Liver (tissue), 9 donors: ENCODE results near the gene NAGPA. TPM values are rescaled to one million over a fixed set of nuclear protein-coding genes. Genes with fewer than 3 reads are reported as not detected.

Source experiments
- DNase-seq: peaks from one replicate; pipeline ENCODE4 v3.0.0-alpha.2; 2017; ENCODE audit warnings: low spot score
- H3K27ac ChIP-seq, 2 donors: one replicate each; pipeline ENCODE4 v1.7.0; 2013; ENCODE audit warnings: inconsistent platforms in 2 of 2, low read length in 2 of 2, control low read depth in 1 of 2, low read depth in 1 of 2, mild to moderate bottlenecking in 1 of 2
- H3K27me3 ChIP-seq, 4 donors: one replicate each; pipeline versions ENCODE4 v1.6.1 to v1.7.0; 2013; ENCODE audit warnings: low read length in 3 of 4, inconsistent platforms in 1 of 4, mild to moderate bottlenecking in 1 of 4, moderate library complexity in 1 of 4; ENCODE audit not compliant: control insufficient read depth in 4 of 4, insufficient read depth in 4 of 4
- H3K36me3 ChIP-seq, 4 donors: one replicate each; pipeline versions ENCODE4 v1.6.1 to v1.7.0; 2013; ENCODE audit warnings: low read length in 3 of 4, mild to moderate bottlenecking in 3 of 4, low read depth in 1 of 4, moderate library complexity in 1 of 4; ENCODE audit not compliant: control insufficient read depth in 4 of 4, insufficient read depth in 3 of 4
- H3K4me1 ChIP-seq, 4 donors: one replicate each; pipeline versions ENCODE4 v1.6.1 to v1.7.0; 2013; ENCODE audit warnings: low read length in 3 of 4, mild to moderate bottlenecking in 3 of 4, moderate library complexity in 1 of 4; ENCODE audit not compliant: control insufficient read depth in 4 of 4, insufficient read depth in 4 of 4
- H3K4me3 ChIP-seq, 3 donors: one replicate each; pipeline versions ENCODE4 v1.6.1 to v1.7.0; 2013; ENCODE audit warnings: low read length in 3 of 3, control low read depth in 1 of 3, low read depth in 1 of 3, mild to moderate bottlenecking in 1 of 3
- H3K9ac ChIP-seq, 2 donors: one replicate each; pipeline ENCODE4 v1.7.0; 2013; ENCODE audit warnings: low read length in 2 of 2, mild to moderate bottlenecking in 2 of 2, moderate library complexity in 2 of 2, control low read depth in 1 of 2, low read depth in 1 of 2
- H3K9me3 ChIP-seq, 4 donors: one replicate each; pipeline versions ENCODE4 v1.6.1 to v1.7.0; 2013; ENCODE audit warnings: low read length in 3 of 4; ENCODE audit not compliant: control insufficient read depth in 4 of 4
- FOXA1 ChIP-seq: IDR thresholded peaks from 2 replicates; pipeline ENCODE4 v1.6.1; 2016; ENCODE audit warnings: antibody characterized with exemption
- FOXA2 ChIP-seq: IDR thresholded peaks from 2 replicates; pipeline ENCODE4 v1.6.1; 2016; ENCODE audit warnings: antibody characterized with exemption
- GABPA ChIP-seq, 2 donors: IDR thresholded peaks in 1 of 2; conservative IDR thresholded peaks in 1 of 2; 2 replicates each; pipeline ENCODE4 v1.6.1; 2016; ENCODE audit warnings: antibody characterized with exemption in 2 of 2, mild to moderate bottlenecking in 1 of 2, moderate library complexity in 1 of 2
- HNF4A ChIP-seq, 2 donors: conservative IDR thresholded peaks; 2 replicates each; pipeline ENCODE4 v1.6.1; 2016; ENCODE audit warnings: antibody characterized with exemption in 2 of 2, mild to moderate bottlenecking in 2 of 2
- JUND ChIP-seq, 2 donors: IDR thresholded peaks; 2 replicates each; pipeline ENCODE4 v1.6.1; 2016; ENCODE audit warnings: antibody characterized with exemption in 2 of 2
- NR2F2 ChIP-seq: IDR thresholded peaks from 2 replicates; pipeline ENCODE4 v1.6.1; 2016; ENCODE audit warnings: antibody characterized with exemption
- RXRA ChIP-seq, 2 donors: IDR thresholded peaks; 2 replicates each; pipeline ENCODE4 v1.6.1; 2017 to 2018; ENCODE audit warnings: antibody characterized with exemption in 2 of 2, mild to moderate bottlenecking in 1 of 2
- SP1 ChIP-seq: IDR thresholded peaks from 2 replicates; pipeline ENCODE4 v1.6.1; 2018; ENCODE audit warnings: antibody characterized with exemption, mild to moderate bottlenecking
- TAF1 ChIP-seq: conservative IDR thresholded peaks from 2 replicates; pipeline ENCODE4 v1.6.1; 2016; ENCODE audit warnings: antibody characterized with exemption, mild to moderate bottlenecking
- WGBS: extraction: QIAGEN DNeasy Blood & Tissue Kit; methylation state at CpG from one replicate; pipeline ENCODE4 v1.1.7; 2013; 5-methylcytosine and 5-hydroxymethylcytosine counted together
- polyA plus RNA-seq, 2 donors: library from polyadenylated mRNA; stranded (reverse) in 1 of 2; unstranded in 1 of 2; fragments of 200-250 nt in 1 of 2; fragments of >200 nt in 1 of 2; fragmentation: Nextera tagmentation in 1 of 2; extraction: Ambion mirVana in 1 of 2; gene quantifications; one replicate each; pipeline versions ENCODE4 v1.2.1 to v1.2.3, GENCODE V29; 2013 to 2015
- total RNA-seq, 2 donors: library from RNA; depleted of rRNA; stranded (reverse); fragments of >200 nt; gene quantifications; one replicate each; pipeline ENCODE4 v1.2.3, GENCODE V29; 2014
- TF ChIP-seq, protein P1 (sequence below): IDR thresholded peaks from 2 replicates; pipeline ENCODE4 v1.6.1; 2016; ENCODE audit warnings: antibody characterized with exemption
- TF ChIP-seq, protein P2 (sequence below): fragments of 150-350 bp; IDR thresholded peaks from 2 replicates; pipeline ENCODE4 v1.5.1; 2017; ENCODE audit warnings: improper control_type of control experiment, low read depth, low read length; ENCODE audit not compliant: missing input control
- TF ChIP-seq, protein P3 (sequence below): IDR thresholded peaks from 2 replicates; pipeline ENCODE4 v1.6.1; 2016; ENCODE audit warnings: antibody characterized with exemption
- donor health status: healthy.
- donor health status: healthy.
- donor health status: healthy.
- donor health status: healthy.
- donor health status: healthy.

Gene NAGPA
- total and polyA plus RNA-seq, 4 donors, result 5.4 to 13.4 (median 10.7) TPM

DNA sequence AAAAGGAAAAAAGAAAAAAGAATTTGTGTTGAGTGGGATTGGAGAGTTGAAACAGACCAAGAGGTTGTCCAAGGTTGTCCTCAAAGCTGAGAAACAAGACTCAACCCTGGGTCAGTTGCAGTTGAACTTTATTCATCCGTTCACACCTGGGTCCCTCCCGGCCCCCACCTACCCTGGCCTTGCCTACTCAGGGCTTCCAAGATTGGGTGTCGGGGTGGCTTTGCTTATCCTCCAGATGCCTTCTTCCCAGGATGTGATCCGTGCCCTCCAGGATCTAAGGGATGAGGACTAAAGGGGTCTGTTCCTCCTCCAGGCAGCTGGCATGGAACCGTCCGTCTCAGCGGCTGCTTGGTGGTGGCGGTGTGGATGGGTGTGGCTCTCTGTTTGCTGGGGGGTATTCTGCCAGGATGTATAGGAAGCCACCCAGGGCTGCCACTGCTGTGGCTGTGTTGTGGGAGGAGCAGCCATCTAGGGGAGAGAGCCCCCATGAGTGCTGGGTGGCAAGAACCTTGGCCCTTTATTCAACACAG lies 10.3 kb upstream of the NAGPA start:
- H3K4me1 ChIP-seq, result no peaks in the 10 kb centered on the region
- H3K4me3 ChIP-seq, result no peak overlapping the region
- no peak overlapping the region for H3K27ac ChIP-seq
- no peaks in the 10 kb centered on the region for H3K36me3 ChIP-seq
- no peak for DNase-seq
- H3K27me3 ChIP-seq, result no peaks in the 10 kb centered on the region
- 95% methylated on average over 8 of the region's 8 CpGs for WGBS
- H3K9ac ChIP-seq, result no peak overlapping the region
- no peaks in the 10 kb centered on the region for H3K9me3 ChIP-seq
- TF ChIP-seq, protein P1, sequence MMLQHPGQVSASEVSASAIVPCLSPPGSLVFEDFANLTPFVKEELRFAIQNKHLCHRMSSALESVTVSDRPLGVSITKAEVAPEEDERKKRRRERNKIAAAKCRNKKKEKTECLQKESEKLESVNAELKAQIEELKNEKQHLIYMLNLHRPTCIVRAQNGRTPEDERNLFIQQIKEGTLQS, result no peak
- TF ChIP-seq RXRA (IDR thresholded peaks at IDR 0.05), result no peak
- no peak for TF ChIP-seq HNF4A (conservative IDR thresholded peaks at IDR 0.05)
- TF ChIP-seq NR2F2, result no peak
- TF ChIP-seq FOXA1, result no peak

DNA sequence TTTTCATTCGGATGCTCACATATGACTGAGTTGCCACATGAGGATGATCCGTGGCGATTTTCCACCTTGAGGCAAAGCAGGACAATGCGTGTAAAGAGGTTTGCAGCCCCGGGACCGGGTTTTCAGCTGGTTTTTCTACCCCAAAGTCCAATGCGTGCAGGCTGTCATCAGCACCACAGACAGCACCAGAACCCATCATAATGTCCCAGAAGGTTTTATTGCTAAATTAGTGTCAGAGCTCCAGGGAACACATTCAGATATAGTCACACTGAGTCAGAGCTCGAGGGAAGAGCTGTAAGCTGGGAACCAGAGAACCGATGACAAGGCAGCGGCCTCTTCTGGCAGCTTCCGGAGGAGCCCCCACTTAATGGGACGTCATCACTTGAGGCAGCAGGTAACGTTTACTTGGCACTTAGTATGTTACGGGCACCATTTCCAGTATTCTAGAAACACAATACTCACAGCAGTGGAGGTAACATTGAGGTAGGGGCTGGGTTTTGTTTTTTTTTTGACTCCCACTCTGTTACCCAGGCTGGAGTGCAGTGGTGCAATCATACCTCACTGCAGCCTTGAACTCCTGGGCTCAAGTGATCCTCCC lies 8.9 kb upstream of the NAGPA start:
- WGBS, result 81% methylated on average over 14 of the region's 14 CpGs
- no peak overlapping the region for H3K9ac ChIP-seq
- H3K9me3 ChIP-seq, result no peaks in the 10 kb centered on the region
- no peak overlapping the region for H3K4me3 ChIP-seq
- TF ChIP-seq FOXA2, result no peak
- no peak for TF ChIP-seq NR2F2
- TF ChIP-seq RXRA (IDR thresholded peaks at IDR 0.05), result no peak
- TF ChIP-seq, protein P2, sequence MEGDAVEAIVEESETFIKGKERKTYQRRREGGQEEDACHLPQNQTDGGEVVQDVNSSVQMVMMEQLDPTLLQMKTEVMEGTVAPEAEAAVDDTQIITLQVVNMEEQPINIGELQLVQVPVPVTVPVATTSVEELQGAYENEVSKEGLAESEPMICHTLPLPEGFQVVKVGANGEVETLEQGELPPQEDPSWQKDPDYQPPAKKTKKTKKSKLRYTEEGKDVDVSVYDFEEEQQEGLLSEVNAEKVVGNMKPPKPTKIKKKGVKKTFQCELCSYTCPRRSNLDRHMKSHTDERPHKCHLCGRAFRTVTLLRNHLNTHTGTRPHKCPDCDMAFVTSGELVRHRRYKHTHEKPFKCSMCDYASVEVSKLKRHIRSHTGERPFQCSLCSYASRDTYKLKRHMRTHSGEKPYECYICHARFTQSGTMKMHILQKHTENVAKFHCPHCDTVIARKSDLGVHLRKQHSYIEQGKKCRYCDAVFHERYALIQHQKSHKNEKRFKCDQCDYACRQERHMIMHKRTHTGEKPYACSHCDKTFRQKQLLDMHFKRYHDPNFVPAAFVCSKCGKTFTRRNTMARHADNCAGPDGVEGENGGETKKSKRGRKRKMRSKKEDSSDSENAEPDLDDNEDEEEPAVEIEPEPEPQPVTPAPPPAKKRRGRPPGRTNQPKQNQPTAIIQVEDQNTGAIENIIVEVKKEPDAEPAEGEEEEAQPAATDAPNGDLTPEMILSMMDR, result no peak
- TF ChIP-seq GABPA (IDR thresholded peaks at IDR 0.05 in 1 of 2, conservative IDR thresholded peaks at IDR 0.05 in 1 of 2), result no peak
- TF ChIP-seq FOXA1, result no peak
- TF ChIP-seq SP1, result no peak
- TF ChIP-seq JUND (IDR thresholded peaks at IDR 0.05), result no peak
- H3K27ac ChIP-seq, result no peak overlapping the region
- H3K27me3 ChIP-seq, result no peaks in the 10 kb centered on the region
- no peaks in the 10 kb centered on the region for H3K36me3 ChIP-seq
- no peaks in the 10 kb centered on the region for H3K4me1 ChIP-seq
- no peak for DNase-seq

DNA sequence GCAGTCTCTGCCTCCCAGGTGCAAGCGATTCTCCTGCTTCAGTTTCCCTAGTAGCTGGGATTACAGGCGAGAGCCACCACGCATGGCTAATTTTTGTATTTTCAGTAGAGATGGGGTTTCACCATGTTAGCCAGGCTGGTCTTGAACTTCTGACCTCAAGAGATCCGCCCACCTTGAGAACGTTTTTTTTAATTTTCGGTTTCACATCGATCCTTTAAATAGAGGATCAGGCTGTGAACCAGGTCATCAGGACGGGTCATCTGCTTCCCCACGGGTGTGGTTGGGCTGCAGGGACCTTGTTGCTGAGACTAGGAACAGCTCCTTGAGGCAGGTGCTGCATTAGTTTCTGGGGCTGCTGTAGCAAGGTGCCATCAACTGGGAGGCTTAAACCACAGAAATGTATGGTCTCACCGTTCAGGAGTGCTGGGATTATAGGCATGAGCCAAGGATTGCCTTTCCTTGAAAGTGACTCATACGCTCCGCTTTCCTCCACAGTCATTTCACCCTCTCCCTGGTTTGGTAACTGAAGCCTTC lies 7.9 kb upstream of the NAGPA start:
- H3K9ac ChIP-seq, result no peak overlapping the region
- H3K9me3 ChIP-seq, result no peaks in the 10 kb centered on the region
- H3K4me1 ChIP-seq, result no peaks in the 10 kb centered on the region
- no peak overlapping the region for H3K4me3 ChIP-seq
- H3K27ac ChIP-seq, result no peak overlapping the region
- no peaks in the 10 kb centered on the region for H3K27me3 ChIP-seq
- WGBS, result 79% methylated on average over 12 of the region's 12 CpGs
- DNase-seq, result no peak
- H3K36me3 ChIP-seq, result no peaks in the 10 kb centered on the region
- no peak for TF ChIP-seq SP1
- TF ChIP-seq TAF1, result no peak
- TF ChIP-seq, protein P2, result no peak
- TF ChIP-seq, protein P3, sequence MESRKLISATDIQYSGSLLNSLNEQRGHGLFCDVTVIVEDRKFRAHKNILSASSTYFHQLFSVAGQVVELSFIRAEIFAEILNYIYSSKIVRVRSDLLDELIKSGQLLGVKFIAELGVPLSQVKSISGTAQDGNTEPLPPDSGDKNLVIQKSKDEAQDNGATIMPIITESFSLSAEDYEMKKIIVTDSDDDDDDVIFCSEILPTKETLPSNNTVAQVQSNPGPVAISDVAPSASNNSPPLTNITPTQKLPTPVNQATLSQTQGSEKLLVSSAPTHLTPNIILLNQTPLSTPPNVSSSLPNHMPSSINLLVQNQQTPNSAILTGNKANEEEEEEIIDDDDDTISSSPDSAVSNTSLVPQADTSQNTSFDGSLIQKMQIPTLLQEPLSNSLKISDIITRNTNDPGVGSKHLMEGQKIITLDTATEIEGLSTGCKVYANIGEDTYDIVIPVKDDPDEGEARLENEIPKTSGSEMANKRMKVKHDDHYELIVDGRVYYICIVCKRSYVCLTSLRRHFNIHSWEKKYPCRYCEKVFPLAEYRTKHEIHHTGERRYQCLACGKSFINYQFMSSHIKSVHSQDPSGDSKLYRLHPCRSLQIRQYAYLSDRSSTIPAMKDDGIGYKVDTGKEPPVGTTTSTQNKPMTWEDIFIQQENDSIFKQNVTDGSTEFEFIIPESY, result no peak
